GM12874 (cell line): ENCODE data around the gene ABHD10.

ENCODE experiments used
- CTCF ChIP-seq: IDR thresholded peaks from 2 replicates; pipeline ENCODE4 v1.5.1; 2011; ENCODE audit warnings: low read depth, mild to moderate bottlenecking, control low read depth, low read length, moderate library complexity; ENCODE audit not compliant: insufficient read depth

ABHD10 gene

GRCh38 chr3:111989061-111989678 is 10.3 kb downstream of the ABHD10 start:
- TF ChIP-seq CTCF: peak; percentile 61; the same call in 1 of the 2 replicates

GRCh38 chr3:111993038-111993437 is 14.2 kb downstream of the ABHD10 start:
- TF ChIP-seq CTCF: no peak

DNA sequence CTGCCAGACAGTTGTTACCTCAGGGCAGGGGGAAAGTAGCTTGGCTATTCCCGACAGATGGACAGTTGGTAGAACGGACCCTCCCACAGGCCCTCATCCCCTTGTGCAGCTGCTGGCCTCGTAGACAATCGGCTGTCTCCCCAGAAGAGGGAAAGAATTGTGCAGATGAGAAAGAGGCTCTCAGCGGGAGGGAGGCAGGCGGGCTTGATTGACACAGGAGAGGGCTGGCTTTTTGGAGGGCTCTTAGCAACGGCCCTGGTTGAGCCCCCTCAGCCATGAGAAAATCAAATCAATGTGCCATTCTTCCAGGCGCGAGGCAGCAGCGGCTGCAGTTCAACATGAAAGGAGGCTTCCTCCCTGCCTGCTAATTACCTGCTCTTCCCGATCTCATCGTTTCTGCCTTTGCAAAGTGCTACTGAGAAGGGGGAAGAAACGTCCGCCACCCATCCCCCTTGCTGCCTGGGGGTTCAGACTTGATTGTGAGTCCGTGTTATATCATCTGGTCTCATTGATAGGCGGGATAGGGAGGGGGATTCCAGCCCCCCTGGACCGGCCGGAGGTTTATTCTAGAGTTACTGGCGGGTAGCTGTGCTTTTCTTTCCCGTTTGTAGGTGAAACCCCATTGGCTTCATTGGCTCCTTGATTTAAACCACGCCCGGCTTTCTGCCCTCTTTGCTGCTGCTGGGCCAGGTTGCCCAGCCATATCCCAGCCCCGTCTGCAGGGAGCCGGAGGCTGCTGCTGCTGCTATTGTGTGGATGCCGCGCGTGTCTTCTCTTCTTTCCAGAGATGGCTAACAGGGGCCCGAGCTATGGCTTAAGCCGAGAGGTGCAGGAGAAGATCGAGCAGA is 20.0 kb downstream of the ABHD10 start, which contains the start of gene TAGLN3:
TAGLN3 (plus strand) TSS at position 287 of the 848 bp plus-strand sequence; CDS start at position 788, 501 bp downstream.
- TF ChIP-seq CTCF: no peak

DNA sequence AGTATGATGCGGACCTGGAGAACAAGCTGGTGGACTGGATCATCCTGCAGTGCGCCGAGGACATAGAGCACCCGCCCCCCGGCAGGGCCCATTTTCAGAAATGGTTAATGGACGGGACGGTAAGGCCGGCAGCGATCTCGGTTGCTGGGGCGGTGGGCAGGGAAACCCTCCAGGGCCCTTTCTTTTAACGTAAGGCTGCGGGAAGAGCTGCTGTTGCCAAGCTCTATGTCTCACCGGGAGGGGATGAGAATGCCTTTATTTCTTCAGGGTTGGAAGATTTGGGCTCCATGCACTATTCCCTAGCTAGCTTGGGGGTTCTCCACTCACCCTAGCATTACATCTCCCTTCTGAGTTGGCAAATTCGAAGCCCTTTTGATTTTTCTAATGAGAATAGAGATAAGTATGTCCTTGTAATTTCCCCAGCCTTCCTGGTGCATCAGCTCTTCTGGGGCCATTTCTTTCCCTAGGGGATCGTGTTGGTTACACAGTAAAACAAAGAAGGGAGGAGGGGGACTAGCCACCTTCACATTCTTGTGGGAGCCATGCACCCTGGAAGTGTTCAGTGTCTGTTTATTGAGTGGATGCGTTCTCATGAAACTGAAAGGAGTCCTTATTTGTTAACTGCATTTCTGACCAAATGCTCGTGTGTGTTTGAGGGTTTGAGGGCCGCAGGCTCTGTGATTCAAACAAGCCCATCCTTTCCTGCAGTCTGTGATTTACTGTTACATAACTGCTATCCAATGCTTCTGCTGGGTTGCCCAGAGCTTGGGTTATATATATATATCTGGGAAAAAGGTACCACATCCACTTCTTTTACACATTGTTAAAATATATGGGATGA is 20.9 kb downstream of the ABHD10 start:
- no peak for TF ChIP-seq CTCF

DNA sequence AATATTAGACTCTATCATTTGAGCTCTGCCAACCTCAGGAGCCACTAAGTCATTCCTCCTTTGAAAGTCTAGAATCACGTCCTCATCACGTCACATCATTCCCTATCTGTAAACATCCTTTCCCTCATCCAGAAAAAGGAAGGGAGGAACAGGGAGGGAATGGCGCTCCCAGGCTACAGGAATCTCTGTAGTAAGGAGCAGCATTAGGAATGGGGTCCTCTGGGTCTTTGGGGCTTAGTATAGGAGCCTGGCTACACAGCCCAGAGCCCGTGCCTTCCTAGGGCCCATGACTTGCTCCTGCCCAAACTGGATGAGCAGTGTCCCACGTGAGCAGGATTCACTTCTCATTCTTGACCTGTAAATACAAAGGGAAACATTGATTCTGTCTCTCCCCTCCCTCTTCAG is 21.5 kb downstream of the ABHD10 start:
- TF ChIP-seq CTCF: no peak

DNA sequence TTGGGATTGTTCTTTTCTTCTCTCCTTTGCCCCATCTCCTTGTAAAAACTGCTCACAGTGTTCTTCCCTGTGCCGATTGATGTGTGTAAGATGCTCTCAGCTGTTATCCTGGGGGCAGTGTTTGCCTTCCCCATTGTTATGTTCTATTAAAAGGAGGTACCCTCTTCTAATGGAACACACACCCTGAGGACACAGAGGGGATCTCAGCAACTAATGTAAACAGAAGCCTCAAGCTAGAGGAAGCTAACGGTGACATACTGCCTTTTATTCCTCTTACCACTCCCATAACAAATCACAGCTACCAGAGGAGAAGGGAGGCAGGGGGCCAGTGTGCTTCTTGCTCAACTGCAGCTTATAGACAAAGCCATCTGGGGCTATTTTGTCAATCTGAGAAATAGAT is 22.1 kb downstream of the ABHD10 start:
- no peak for TF ChIP-seq CTCF

- TF ChIP-seq CTCF: no peak
Observed at GRCh38 chr3:112001526-112001925, 22.7 kb downstream of the ABHD10 start.
